Upper lobe of left lung (tissue), 4 donors: Measurements from ENCODE around the gene C1orf21.

Experiments
- CTCF ChIP-seq, 6 experiments: fragments of 450-650 bp in 4 of 6; fragments of 200-600 bp in 2 of 6; sonication (generic) in 2 of 6; IDR thresholded peaks; one replicate each; pipeline ENCODE4 v1.5.1; 2016 to 2019; ENCODE audit warnings: antibody characterized with exemption in 6 of 6
- EP300 ChIP-seq, 4 donors: sonication (generic); formaldehyde crosslinking; IDR thresholded peaks; one replicate each; pipeline ENCODE4 v1.5.1; 2017; ENCODE audit warnings: antibody characterized with exemption in 4 of 4, control low read depth in 2 of 4
- POLR2A ChIP-seq, 4 donors: fragments of 450-650 bp; IDR thresholded peaks; one replicate each; pipeline ENCODE4 v1.5.1; 2016 to 2017; ENCODE audit warnings: antibody characterized with exemption in 4 of 4, mild to moderate bottlenecking in 2 of 4
- POLR2AphosphoS5 ChIP-seq, 2 donors: sonication (generic); formaldehyde crosslinking; IDR thresholded peaks; one replicate each; pipeline ENCODE4 v1.5.1; 2017; ENCODE audit warnings: antibody characterized with exemption in 2 of 2

GRCh38 chr1:184504040-184504954, 117.5 kb downstream of the C1orf21 start:
- no peak for TF ChIP-seq CTCF (IDR thresholded peaks at IDR 0.05)
- no peak for TF ChIP-seq POLR2AphosphoS5 (IDR thresholded peaks at IDR 0.05)
- TF ChIP-seq POLR2A (IDR thresholded peaks at IDR 0.05), result no peak
- TF ChIP-seq EP300 (IDR thresholded peaks at IDR 0.05), result no peak
